GM21367 (cell line): ENCODE results near the gene UBE2J2.
"Not testable (repeated sequence)": the region's sequence is repeated elsewhere in the genome, so short reads cannot be mapped to it uniquely, and the experiment has no call there.

Experiments used
- ATAC-seq: cut with Tn5 transposase; IDR thresholded peaks from one replicate; pipeline ENCODE4 v1.9.1; 2021; ENCODE audit not compliant: unreplicated experiment

The UBE2J2 gene

DNA sequence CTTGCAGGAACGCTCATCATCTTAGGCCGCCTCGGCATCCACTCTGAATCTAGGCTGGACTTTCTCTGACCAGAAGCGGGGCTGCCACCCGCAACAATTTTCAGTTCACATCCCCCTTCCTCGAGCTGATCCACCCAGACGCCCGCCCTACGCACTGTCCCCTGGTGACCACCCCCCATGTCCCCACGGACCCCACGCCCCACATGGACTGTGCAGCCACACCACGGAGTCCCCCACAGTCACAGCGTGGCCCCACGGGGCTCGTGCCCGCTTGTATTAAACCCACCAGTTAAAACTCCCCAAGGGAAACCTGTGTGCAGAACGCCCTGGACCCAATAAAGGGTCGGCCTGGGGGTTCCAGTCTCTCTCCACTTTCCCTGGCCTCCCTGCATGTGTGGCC lies 14.1 kb downstream of the UBE2J2 start:
- no peak for ATAC-seq

DNA sequence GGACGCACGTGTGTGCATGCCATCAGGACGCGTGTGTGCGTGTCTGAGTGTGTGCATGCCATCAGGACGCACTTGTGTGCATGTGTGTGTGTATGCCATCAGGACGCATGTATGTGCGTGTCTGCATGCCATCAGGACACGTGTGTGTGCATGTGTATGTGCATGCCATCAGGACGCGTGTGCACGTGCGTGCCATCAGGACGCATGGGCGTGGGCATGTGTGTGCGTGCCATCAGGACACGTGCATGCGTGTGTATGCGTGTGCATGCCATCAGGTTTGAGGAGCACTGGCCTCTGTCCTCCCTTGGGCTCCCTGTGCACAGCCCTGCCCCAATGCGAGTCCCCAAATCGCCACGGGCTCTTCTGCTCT lies 14.6 kb downstream of the UBE2J2 start:
- no peak for ATAC-seq

DNA sequence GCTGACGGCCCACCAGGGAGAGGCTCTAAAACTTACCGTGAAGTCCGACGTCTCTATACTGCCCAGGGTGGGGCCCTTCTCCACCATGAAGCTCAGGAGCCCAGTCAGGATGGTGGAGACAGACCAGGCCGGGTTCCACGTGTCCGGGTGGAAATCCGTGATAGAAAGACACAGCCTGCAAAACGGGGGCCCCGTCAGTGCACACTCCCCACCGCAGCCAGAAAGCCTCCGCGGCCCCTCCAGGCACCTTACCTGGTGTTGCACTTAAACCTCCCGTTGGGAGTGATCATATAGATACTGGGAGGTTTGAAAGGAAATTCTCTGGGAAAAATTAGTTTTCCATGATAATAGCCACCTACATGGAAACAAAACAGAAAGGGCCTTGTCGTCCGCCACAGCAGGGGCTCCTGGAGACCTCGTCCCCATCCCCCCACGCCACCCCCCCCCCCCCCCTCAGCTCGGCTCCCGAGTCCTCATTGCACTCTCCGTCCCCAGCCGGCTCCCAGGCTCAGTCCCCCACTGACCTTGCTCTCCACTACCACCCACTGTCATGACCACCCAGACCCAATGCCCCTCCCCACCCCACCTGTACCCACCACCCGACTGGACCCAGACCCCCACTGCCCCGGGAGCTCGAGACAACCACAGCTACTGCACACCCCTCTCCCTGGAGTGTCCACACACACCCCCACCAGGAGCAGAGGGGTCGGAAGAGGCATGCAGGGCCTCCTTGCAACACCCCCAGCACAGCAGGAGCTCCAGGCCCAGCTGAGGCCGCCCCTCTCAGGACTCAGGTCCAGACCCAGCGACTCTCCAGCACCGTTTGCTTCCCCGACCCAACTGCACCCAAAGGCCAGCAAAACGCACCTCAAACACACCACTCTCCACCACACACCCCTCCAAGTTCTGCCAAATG lies 16.4 kb downstream of the UBE2J2 start:
- ATAC-seq = no peak

- no peak for ATAC-seq
Measured at GRCh38 chr1:1255611-1256010, 18.0 kb downstream of the UBE2J2 start.

GRCh38 chr1:1255078-1255477 lies 18.6 kb downstream of the UBE2J2 start:
- ATAC-seq = no peak

GRCh38 chr1:1254667-1254998 lies 19.0 kb downstream of the UBE2J2 start:
- ATAC-seq = no peak

DNA sequence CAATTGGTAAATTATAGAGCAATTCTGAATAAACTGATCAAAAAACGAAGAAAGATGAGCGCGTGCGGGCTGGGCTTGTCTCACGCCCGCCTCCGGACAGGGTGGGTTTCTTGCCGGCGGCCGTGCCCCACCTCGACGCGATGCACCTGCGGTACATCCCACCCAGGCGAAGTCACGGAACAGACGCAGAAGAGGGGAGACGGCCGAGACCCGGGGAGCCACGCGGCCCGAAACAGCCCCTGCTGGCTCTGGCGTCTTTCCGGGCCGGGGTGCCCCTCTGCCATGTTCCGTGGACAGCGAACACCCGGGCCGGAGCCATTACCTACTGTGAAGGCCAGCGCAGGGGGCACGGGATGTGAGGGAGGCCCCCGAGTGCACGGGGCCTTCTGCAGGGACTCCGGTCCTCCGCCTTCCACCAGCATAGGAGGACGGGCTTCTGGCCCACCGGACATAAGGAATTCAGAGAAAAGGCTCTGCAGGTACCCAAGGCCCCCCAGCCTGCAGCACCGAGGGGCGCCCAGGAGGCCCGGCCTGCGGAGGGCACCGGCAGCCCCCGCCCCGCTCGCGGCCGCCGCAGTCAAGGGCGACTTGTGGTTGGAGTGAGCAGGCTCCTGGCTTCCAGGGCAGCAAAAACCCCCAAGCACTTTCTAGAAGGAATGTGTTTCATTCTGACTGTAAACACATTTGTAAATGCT lies 19.5 kb downstream of the UBE2J2 start:
- no peak for ATAC-seq

DNA sequence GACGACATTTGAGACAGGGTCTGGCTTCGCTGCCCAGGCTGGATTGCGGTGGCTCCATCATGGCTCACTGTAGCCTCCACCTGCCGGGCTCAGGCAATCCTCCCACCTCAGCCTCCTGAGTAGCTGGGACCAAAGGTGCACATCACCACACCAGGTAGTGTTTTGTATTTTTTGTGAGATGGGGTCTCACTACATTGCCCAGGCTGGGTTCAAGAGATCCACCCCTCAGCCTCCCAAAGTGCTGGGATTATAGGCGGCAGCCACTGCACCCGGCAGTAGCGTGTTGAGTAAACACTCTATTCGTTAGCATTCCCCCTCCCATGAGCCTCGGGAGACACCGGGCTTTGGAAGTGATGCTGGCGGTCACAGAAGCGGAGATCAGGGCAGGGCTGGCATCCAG lies 20.3 kb downstream of the UBE2J2 start:
- no peak for ATAC-seq

DNA sequence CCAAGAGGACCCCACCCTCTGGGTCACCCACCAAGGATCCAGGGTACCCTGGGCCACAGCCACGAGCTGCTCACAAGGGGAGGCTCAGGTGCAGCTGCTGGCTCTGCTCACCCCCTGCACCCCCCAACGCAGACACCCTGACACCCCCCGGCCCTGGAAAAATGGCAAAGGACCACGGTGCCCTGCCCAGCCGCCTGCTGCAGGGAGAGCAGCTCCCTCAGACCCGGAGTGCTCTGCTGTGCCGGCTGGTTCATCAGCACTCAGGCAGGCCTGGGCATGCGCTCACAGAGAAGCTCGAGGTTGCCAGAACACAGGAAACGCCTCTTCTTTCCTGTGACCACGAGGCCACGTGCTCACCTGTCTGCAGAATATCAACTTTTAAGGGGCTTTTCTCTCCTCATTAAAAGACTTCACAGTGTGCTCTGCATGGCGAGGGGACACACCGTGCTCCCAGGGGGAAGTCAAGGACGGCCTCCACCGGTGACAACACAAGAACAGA lies 22.8 kb downstream of the UBE2J2 start:
- no peak for ATAC-seq

DNA sequence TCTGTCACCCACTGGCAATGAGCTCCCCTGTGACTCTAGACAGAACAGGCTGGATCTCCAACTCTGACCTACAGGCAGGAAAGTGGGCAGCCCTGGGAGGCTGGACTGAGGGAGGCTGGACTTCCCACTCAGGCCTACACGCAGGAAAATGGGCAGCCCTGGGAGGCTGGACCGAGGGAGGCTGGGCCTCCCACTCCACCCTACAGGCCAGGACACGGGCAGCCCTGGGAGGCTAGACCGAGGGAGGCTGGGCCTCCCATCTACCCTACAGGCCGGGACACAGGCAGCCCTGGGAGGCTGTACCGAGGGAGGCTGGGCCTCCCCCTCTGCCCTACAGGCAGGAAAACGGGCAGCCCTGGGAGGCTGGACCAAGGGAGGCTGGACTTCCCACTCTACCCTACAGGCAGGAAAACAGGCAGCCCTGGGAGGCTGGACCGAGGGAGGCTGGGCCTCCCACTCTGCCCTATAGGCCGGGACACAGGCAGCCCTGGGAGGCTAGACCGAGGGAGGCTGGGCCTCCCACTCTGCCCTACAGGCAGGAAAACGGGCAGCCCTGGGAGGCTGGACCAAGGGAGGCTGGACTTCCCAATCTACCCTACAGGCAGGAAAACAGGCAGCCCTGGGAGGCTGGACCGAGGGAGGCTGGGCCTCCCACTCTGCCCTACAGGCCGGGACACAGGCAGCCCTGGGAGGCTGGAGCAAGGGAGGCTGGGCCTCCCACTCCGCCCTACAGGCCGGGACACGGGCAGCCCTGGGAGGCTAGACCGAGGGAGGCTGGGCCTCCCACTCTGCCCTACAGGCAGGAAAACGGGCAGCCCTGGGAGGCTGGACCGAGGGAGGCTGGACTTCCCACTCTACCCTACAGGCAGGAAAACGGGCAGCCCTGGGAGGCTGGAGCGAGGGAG lies 25.4 kb downstream of the UBE2J2 start:
- not testable (repeated sequence) for ATAC-seq

- ATAC-seq = no peak
Measured at GRCh38 chr1:1247341-1247913, 26.2 kb downstream of the UBE2J2 start.

GRCh38 chr1:1246577-1247340 lies 26.9 kb downstream of the UBE2J2 start, which contains the start of gene C1QTNF12:
TSS of gene C1QTNF12 (minus strand) at chr1:1246722. CDS start at chr1:1246690, 32 bp downstream.
- ATAC-seq = no peak

GRCh38 chr1:1245817-1246576 lies 27.7 kb downstream of the UBE2J2 start:
- ATAC-seq = no peak

- no peak for ATAC-seq
Measured at GRCh38 chr1:1245178-1245816, 28.4 kb downstream of the UBE2J2 start.

DNA sequence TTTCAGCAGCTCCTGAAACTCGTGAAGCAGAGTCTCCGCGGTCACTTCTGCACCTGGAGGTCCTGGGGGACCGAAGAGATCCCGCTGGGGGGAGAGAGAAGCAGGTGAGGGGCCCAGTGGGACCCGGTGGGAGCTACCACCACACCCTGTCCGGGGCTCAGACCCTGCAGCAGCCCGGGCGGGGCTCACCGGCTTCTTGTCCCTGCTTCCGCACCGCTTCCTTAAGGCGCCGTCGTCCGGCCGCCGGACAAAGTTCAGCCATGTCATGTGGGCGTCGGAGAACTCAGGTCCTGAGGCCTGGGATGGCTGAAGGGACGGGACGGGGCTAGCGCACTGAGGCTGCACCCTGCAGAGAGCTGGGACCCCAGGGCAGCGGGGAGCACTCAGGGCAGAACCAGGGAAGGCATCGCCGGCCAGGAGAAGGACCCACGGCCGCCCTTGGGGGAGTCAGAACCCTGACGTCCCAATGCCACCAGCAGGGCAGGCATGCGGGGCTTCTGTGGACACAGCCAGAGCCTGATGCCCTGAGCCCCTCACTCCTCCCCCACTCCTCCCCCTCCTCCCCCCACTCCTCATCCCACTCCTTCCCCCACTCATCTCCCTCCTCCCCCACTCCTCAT lies 29.4 kb downstream of the UBE2J2 start:
- ATAC-seq = no peak

DNA sequence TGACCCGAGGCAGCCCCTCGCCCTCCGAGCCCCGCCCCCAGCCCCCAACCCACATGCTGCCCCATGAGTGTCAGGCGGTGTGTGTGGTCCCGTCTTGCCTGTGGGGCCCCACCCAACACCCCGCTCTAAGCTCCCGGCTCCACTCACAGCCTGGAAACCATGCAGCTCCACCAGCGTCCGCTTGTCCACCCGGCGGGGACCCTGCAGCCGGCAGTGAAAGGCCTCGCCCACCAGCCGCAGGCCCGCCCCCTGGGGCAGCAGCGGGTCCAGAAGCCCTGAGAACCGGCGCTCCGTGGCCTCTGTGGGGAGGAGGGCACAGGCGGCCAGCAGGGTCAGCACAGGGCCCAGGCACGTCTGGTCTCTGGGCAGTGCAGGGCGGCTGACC lies 29.9 kb downstream of the UBE2J2 start:
- ATAC-seq = no peak

DNA sequence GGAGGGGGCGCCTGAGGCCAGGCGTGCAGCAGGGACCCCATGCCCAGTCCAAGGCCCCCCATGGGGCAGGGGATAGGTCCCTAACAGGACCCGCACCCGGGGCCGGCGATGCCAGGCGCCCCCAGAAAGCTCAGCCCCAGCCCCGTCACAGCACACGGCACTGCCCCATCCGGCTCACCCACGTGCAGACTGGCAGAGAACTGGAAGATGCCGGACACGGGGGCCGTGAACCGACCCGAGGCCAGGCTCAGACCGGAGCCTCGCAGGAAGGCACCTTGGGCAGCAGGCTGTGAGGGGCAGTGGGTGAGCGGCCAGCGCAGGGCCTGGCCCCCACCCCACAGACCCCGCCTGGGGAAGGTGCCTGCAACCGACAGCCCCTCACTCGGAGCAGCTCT lies 30.4 kb downstream of the UBE2J2 start:
- ATAC-seq = no peak

DNA sequence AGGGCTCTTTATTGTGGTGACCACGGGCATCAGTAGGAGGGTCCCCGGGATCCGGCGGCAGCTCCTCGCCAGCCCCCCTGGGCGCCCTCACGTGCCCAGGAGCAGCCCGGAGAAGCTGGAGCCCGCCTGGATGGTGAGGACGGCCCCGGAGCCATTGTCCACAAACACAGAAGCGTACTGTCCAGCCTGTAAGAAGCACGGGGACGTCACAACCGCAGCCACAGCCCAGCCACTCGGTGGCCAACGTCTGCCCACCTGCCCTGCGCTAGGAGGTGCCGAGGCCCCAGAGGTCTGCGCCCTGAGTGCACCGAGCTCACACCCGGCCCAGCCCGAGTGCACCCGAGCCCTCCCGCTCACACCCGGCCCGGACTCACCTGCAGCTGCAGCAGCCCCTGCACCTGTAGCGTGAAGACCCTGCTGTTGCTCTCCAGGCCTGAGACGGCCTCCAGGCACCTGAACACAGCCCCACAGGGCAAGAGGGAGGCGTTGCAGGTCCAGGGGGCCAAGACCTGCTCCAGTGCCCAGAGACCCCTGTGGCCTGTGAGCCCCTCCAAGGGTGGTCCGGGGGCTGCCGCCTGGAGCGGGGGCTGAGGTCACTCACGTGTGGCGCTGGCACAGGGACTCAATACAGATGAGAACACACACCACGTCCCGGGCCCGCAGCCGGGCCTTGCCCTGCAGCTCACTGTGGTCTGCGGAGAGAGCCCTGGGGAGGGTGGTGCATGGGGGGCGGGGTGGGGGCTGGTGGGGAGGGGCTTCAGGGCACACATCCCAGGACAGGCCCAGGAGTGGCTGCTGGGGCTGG lies 31.0 kb downstream of the UBE2J2 start:
- ATAC-seq = no peak
